Mesothelial cell of epicardium (in vitro differentiated cells): ENCODE data around the gene NCK1. TPM values are rescaled to one million over a fixed set of nuclear protein-coding genes. Genes with fewer than 3 reads are reported as not detected.
"Not testable (repeated sequence)": the region's sequence is repeated elsewhere in the genome, so short reads cannot be mapped to it uniquely, and the experiment has no call there.

Experiments used
- DNase-seq, 2 experiments: peaks; one replicate each; pipeline ENCODE4 v3.0.0; 2021; ENCODE audit warnings: low spot score in 2 of 2; ENCODE audit not compliant: unreplicated experiment in 2 of 2
- H3K27ac Mint-ChIP-seq: 2 replicates; pipeline ENCODE4 v1.8.0; 2021; ENCODE audit warnings: mixed read lengths
- H3K27me3 Mint-ChIP-seq: 2 replicates; pipeline ENCODE4 v1.8.0; 2021; ENCODE audit warnings: low read depth, mixed read lengths
- H3K36me3 Mint-ChIP-seq: 2 replicates; pipeline ENCODE4 v1.8.0; 2021; ENCODE audit warnings: mixed read lengths
- H3K4me1 Mint-ChIP-seq: 2 replicates; pipeline ENCODE4 v1.8.0; 2021; ENCODE audit warnings: mixed read lengths
- H3K4me3 Mint-ChIP-seq: 2 replicates; pipeline ENCODE4 v1.8.0; 2021; ENCODE audit warnings: mild to moderate bottlenecking, moderate library complexity, mixed read lengths
- H3K9me3 Mint-ChIP-seq: 2 replicates; pipeline ENCODE4 v1.8.0; 2021; ENCODE audit warnings: mixed read lengths
- total RNA-seq: library from RNA; stranded (reverse); gene quantifications from 3 replicates; pipeline ENCODE4 v1.2.1, GENCODE V29; 2021
- TF ChIP-seq, protein P1 (sequence below): fragments of 200-600 bp; sonication (generic); IDR thresholded peaks from one replicate; pipeline ENCODE4 v1.5.0; 2021; ENCODE audit warnings: antibody characterized with exemption; ENCODE audit not compliant: unreplicated experiment

Gene NCK1
- total RNA-seq, 1 donor from 2014 or later = 27.9 TPM

DNA sequence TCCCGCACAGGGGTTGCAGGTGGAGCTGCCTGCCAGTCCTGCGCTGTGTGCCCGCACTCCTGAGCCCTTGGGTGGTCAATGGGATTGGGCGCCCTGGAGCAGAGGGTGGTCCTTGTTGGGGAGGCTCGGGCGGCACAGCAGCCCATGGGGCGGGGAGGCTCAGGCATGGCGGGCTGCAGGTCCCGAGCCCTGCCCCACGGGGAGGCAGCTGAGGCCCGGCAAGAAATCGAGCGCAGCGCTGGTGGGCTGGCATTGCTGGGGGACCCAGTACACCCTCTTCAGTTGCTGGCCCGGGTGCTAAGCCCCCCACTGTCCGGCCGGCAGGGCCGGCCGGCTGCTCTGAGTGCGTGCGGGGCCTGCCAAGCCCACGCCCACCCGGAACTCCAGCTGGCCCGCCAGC, 27.9 kb downstream of the NCK1 start:
- Mint-ChIP-seq H3K36me3 (peaks cover 24% of the 10 kb centered on the region), H3K27ac (no peak overlapping the region), H3K4me3 (no peak overlapping the region), H3K4me1 (peaks cover 8% of the 10 kb centered on the region), H3K27me3 (no peaks in the 10 kb centered on the region), H3K9me3 (peaks cover 22% of the 10 kb centered on the region)
- no peak for DNase-seq
- TF ChIP-seq, protein P1, sequence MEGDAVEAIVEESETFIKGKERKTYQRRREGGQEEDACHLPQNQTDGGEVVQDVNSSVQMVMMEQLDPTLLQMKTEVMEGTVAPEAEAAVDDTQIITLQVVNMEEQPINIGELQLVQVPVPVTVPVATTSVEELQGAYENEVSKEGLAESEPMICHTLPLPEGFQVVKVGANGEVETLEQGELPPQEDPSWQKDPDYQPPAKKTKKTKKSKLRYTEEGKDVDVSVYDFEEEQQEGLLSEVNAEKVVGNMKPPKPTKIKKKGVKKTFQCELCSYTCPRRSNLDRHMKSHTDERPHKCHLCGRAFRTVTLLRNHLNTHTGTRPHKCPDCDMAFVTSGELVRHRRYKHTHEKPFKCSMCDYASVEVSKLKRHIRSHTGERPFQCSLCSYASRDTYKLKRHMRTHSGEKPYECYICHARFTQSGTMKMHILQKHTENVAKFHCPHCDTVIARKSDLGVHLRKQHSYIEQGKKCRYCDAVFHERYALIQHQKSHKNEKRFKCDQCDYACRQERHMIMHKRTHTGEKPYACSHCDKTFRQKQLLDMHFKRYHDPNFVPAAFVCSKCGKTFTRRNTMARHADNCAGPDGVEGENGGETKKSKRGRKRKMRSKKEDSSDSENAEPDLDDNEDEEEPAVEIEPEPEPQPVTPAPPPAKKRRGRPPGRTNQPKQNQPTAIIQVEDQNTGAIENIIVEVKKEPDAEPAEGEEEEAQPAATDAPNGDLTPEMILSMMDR = no peak

DNA sequence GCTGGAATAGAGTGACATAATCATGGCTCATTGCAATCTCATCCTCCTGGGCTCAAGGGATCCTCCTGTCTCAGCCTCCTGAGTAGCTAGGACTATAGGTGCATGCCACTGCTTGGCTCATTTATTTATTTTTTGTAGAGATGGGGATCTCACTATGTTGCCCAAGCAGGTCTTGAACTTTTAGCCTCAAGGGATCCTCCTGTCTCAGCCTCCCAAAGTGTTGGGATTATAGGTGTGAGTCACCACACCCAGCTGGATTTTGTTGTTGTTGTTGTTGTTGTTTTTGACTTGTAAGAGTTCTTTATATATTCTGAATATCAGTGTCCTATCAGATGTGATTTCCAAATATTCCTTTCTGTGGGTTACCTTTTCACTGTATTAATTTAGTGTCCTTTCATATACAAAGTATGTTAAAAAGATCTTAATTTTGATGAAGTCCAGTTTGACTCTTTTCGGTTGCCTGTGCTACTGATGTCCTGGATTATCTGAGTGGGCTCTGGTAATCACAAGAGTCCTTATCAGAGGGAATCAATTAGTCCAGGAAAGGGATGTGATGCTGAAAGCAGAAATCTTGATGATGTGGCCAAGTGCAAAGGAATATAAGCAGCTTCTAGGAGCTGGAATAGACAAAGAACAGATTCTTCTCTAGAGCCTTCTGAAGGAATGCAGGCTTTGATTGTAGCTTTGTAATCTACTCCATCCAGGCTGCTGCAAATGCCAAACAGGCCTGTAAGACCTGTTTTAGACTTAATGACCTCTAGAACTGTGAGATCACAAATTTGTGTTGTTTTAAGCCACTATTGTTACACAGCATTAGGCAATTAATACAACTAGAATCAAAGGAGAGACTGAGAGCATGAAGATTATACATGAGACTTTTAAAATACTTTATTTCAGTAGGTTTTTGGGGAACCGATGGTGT, 30.2 kb downstream of the NCK1 start:
- TF ChIP-seq, protein P1 = no peak
- no peak for DNase-seq

DNA sequence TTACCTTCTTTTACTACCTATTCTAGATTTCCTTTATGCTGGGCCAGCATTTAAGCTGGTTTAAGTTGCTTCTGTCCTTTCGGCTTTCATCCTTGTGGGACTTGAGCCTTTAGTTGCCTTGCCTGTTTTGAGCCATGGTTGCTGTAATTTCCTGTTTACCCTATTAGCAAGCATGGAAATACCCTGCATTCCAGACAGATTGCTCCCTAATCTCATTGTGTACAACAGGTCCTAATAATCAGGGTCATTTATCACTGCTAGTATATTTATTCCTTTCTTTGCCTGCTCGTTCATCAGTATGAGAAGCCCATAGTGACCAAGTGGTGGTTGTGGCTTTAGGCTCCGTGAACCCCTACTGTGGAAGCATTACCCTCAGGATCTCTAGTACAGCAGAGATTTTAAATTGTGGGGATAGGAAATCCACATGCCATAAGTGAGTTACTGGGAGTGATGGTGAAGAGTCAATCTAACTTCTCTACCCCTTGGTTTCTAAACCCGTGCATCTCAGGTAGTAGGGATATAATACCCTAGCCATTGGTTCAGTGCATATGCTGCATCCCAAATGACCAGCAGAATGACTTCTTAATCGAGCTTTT, 31.9 kb downstream of the NCK1 start:
- no peaks in the 10 kb centered on the region for H3K27me3 Mint-ChIP-seq
- H3K4me3 Mint-ChIP-seq = no peak overlapping the region
- TF ChIP-seq, protein P1 = no peak
- peaks cover 22% of the 10 kb centered on the region for H3K9me3 Mint-ChIP-seq
- DNase-seq = no peak
- H3K27ac Mint-ChIP-seq = no peak overlapping the region
- H3K36me3 Mint-ChIP-seq = peaks cover 30% of the 10 kb centered on the region
- peaks cover 13% of the 10 kb centered on the region for H3K4me1 Mint-ChIP-seq

More for the DNA sequence above, 30.2 kb downstream of the NCK1 start:
- Mint-ChIP-seq H3K27me3 (no peaks in the 10 kb centered on the region), H3K36me3 (peaks cover 28% of the 10 kb centered on the region), H3K27ac (no peak overlapping the region), H3K9me3 (peaks cover 22% of the 10 kb centered on the region), H3K4me3 (no peak overlapping the region), H3K4me1 (peaks cover 8% of the 10 kb centered on the region)

DNA sequence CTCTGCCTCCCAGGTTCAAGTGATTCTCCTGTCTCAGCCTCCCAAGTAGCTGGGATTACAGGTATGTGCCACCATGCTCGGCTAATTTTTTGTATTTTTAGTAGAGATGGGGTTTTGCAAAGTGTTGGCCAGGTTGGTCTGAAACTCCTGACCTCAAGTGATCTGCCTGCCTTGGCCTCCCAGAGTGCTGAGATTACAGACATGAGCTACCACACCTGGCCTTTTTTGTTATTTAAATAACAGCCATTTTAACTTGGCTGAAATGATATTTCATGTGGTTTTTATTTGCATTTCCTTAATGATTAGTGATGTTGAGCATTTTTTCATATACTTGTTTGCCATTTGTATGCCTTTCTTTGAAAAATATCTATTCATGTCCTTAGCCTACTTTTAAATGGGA, 35.2 kb downstream of the NCK1 start:
- Mint-ChIP-seq H3K9me3 (peaks cover 27% of the 10 kb centered on the region), H3K4me1 (peaks cover 18% of the 10 kb centered on the region), H3K36me3 (peaks cover 33% of the 10 kb centered on the region)
- H3K27me3 Mint-ChIP-seq, H3K27ac Mint-ChIP-seq, H3K4me3 Mint-ChIP-seq, DNase-seq: not testable (repeated sequence)

DNA sequence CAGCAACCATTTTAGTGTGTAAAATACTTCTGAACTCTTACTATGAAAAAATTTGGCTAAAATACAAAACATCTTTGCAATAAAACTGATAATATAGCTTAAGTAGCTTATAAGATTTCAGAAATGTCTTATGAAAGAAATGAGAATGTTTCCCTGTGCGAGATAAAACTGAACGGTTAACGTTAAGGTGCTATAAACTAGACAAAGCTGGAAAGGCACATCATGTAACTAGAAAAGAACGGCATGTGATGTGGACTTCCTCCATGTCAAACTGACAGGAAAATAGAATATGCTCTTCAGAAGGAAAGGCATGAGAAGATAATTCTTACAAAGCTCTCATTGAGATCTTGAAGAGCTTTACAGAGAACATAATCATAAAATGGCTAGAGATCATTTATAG, 36.5 kb downstream of the NCK1 start:
- H3K36me3 Mint-ChIP-seq = peaks cover 43% of the 10 kb centered on the region
- DNase-seq = no peak
- H3K9me3 Mint-ChIP-seq = peaks cover 30% of the 10 kb centered on the region
- H3K27me3 Mint-ChIP-seq = no peaks in the 10 kb centered on the region
- H3K4me1 Mint-ChIP-seq = peaks cover 15% of the 10 kb centered on the region
- H3K27ac Mint-ChIP-seq = peak overlapping the region; percentile 62
- no peak overlapping the region for H3K4me3 Mint-ChIP-seq
- TF ChIP-seq, protein P1 = no peak

DNA sequence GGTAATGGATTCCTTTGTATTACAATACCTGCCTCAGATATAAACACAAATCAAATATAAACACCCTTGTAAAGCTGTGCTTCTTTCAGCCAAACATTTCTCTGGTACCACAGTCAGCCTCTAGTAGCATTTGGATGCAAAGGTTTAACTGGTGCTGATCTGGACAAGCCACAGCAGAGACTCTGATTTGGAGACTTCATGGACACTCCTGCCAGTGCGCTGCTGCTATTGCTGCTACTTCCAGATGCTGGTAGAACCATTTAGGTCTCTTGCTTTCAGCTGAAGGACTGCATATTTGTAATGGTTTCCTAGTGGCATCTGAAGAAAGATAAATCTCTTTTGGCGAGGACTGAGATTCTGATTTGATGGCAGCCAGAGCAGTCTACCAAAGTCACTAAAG, 36.9 kb downstream of the NCK1 start:
- Mint-ChIP-seq H3K27me3 (no peaks in the 10 kb centered on the region), H3K27ac (no peak overlapping the region), H3K4me1 (peaks cover 12% of the 10 kb centered on the region), H3K4me3 (no peak overlapping the region), H3K9me3 (peaks cover 34% of the 10 kb centered on the region), H3K36me3 (peaks cover 46% of the 10 kb centered on the region)
- TF ChIP-seq, protein P1 = no peak
- no peak for DNase-seq
